Measurements from ENCODE around the gene UNC13B.

Gene UNC13B

GRCh38 chr9:35318741-35319140, 156.9 kb downstream of the UNC13B start:
- ChIA-PET CTCF (no interaction called here), POLR2A (no interaction called here)
- DNase-seq (ENCODE audit: low read depth, low spot score): no peak
- no peak for TF ChIP-seq CTCF (IDR thresholded peaks at IDR 0.05; ENCODE audit: insufficient read depth, low read length, missing control alignments)
- no peak overlapping the region for H3K4me3 ChIP-seq (ENCODE audit: low read depth, low read length)

- no peak overlapping the region for H3K4me3 ChIP-seq (ENCODE audit: low read depth, low read length)
- POLR2A ChIA-PET: no interaction called here
- TF ChIP-seq CTCF (IDR thresholded peaks at IDR 0.05; ENCODE audit: insufficient read depth, low read length, missing control alignments): no peak
- CTCF ChIA-PET: no interaction called here
- DNase-seq (ENCODE audit: low read depth, low spot score): no peak
Measured at GRCh38 chr9:35322075-35322885, 160.5 kb downstream of the UNC13B start.

GRCh38 chr9:35324966-35325365, 163.2 kb downstream of the UNC13B start:
- no peak for DNase-seq (ENCODE audit: low read depth, low spot score)
- POLR2A ChIA-PET: no interaction called here
- CTCF ChIA-PET: no interaction called here

GRCh38 chr9:35333551-35333950, 171.7 kb downstream of the UNC13B start:
- DNase-seq (ENCODE audit: low read depth, low spot score): no peak
- no peak for TF ChIP-seq CTCF (IDR thresholded peaks at IDR 0.05; ENCODE audit: insufficient read depth, low read length, missing control alignments)
- POLR2A ChIA-PET: no interaction called here
- CTCF ChIA-PET: no interaction called here
- no peak overlapping the region for H3K4me3 ChIP-seq (ENCODE audit: low read depth, low read length)

More at GRCh38 chr9:35324966-35325365, 163.2 kb downstream of the UNC13B start:
- no peak overlapping the region for H3K4me3 ChIP-seq (ENCODE audit: low read depth, low read length)
- no peak for TF ChIP-seq CTCF (IDR thresholded peaks at IDR 0.05; ENCODE audit: insufficient read depth, low read length, missing control alignments)

GRCh38 chr9:35335164-35335563, 173.4 kb downstream of the UNC13B start:
- ChIA-PET POLR2A (no interaction called here), CTCF (no interaction called here)
- H3K4me3 ChIP-seq (ENCODE audit: low read depth, low read length): no peak overlapping the region
- no peak for DNase-seq (ENCODE audit: low read depth, low spot score)
- TF ChIP-seq CTCF (IDR thresholded peaks at IDR 0.05; ENCODE audit: insufficient read depth, low read length, missing control alignments): no peak

- ChIA-PET CTCF (no interaction called here), POLR2A (interaction anchor here (0.5 kb wide), 1 partner anchor 318 kb away, joined by 3 read pairs; no protein-coding TSS in a partner anchor)
- no peak for DNase-seq (ENCODE audit: low read depth, low spot score)
- no peak overlapping the region for H3K4me3 ChIP-seq (ENCODE audit: low read depth, low read length)
- no peak for TF ChIP-seq CTCF (IDR thresholded peaks at IDR 0.05; ENCODE audit: insufficient read depth, low read length, missing control alignments)
Measured at GRCh38 chr9:35338086-35338485, 176.3 kb downstream of the UNC13B start.

Measured in AG04449 (cell line).